CD1c-positive myeloid dendritic cell (primary cell): ENCODE results near the gene ACAD9.
A peak's percentile ranks its signal among the peaks of the same experiment; 100 is the strongest.
"Not testable (repeated sequence)": the region's sequence is repeated elsewhere in the genome, so short reads cannot be mapped to it uniquely, and the experiment has no call there.

ENCODE experiments used
- DNase-seq: peaks from one replicate; pipeline ENCODE4 v3.0.0-alpha.2; 2016; ENCODE audit errors: extremely low spot score

ACAD9 gene

DNA sequence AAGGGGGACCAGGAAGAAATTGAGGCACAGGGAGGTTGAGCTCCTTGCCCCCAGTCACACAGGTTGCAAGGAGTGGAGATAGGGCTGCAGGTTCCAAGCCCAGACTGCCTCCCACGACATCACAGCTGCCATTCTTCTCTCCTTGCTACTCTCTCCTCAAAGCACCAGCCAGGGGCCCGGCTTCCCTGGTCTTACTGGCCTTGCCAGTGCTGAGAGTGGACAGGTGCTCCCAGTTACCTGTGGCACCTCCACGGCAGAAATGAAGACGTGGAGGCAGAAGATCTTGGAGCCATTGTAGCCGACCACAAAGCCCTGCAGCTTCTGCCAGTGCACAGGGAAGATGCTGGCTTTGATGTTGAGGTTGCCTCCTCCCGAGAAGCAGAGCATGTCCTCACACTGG, 17.9 kb upstream of the ACAD9 start:
- DNase-seq, result no peak

DNA sequence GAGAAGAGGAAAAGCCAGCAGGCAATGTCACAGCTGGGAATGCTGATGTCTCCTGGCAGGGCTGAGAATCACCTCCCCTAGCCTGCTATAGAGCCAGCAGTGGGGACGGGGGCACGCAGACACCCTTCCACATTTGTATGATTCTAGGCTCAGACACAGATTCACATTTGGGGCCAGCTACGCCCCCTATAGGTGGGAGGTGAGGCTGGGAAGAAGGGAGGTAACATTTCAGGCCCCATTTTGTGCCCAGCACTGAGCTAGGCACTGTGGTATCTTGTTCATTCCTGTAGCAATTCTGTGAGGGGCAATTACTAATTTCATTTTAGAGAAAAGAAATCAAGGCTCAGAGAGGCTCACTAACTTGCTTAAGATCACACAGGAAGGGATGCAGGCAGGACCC, 15.9 kb upstream of the ACAD9 start:
- DNase-seq, result no peak

- peak; percentile 84 for DNase-seq
These were observed 15.0 kb upstream of the ACAD9 start for GRCh38 chr3:128864351-128864811.

DNA sequence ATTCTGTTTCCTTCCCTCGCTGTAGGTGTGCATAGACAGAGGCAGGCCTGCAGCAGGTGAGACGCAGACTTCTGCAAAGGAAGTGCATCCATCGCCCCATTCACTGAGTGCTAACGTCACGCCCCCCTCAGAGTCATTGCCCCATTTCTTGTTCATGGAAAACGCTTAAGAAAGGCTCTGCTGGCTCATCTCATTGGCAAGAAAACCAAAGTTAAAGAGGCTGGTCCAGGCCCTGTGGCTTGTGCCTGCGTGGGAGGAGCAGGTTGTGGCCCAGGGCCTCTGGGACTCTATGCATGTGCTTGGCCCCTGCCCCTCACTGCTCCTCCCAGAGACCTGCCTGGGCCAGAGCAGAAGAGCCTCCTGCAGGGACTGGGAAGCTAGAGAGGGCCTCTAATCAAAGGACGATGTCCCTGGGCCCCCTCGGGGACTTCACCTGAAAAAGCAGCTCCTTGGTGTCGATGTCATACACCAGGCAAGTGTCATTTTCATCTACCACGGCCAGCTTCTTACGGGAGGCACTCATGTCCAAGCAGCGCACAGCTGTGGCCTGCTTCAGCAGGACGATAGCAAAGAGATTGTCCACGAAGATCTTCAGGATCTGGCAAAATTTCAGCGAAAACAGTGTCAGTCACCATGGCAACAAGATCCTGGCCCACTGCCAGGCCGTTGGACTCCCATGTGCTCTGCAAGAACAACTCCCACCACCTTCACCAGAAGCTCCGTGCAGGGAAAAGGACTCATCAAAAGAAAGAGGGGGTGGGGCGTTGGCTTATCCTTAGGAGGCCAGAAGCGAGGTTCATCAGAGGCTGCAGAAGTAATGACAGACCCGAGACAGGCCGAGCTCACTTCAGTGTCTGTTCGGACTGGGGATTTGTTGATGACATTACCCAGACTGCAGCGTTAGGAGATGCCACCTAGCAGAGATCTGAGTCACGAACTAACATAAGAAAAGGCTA, 14.3 kb upstream of the ACAD9 start:
- DNase-seq, result peak; percentile 78

- DNase-seq, result no peak
These were observed 12.0 kb upstream of the ACAD9 start for GRCh38 chr3:128867200-128868125.

DNA sequence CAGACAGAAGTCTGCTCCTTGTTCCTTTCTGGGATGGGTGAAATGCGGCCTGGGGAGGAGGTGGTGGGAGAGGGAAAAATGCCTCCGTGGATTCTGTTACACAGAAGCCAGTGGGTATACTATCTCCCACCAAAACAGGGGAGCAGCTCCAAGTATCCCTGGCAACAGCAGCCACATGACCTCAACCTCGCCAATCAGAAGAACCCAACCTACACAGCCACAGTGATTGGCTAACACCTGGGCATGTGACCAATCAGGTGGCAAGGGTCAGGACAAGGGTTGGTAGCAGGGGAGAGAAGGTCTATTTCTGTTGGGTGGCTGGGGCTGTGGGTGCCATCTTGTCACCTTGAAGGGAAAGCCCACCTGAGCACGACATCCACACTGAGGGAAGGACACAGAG, 9.1 kb upstream of the ACAD9 start:
- no peak for DNase-seq

GRCh38 chr3:128872282-128872681, 7.1 kb upstream of the ACAD9 start:
- DNase-seq, result no peak

DNA sequence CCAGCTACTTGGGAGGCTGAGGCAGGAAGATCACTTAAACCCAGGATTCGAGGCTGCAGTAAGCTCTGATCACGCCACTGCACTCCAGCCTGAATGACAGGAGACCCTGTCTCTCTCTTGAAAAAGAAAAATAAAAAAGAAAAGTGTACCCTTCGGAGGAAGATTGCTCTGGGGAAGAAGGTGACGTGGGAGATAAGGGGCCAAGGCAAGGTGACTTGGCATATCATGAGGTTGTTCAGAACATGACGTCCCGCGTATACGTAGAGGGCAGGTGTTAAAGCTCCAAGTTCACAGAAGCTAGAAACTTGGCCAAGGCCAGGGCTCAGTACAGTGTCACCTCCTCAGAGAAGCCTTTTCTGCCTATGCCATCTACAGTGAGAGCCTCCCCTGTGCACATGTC, 6.7 kb upstream of the ACAD9 start:
- no peak for DNase-seq

DNA sequence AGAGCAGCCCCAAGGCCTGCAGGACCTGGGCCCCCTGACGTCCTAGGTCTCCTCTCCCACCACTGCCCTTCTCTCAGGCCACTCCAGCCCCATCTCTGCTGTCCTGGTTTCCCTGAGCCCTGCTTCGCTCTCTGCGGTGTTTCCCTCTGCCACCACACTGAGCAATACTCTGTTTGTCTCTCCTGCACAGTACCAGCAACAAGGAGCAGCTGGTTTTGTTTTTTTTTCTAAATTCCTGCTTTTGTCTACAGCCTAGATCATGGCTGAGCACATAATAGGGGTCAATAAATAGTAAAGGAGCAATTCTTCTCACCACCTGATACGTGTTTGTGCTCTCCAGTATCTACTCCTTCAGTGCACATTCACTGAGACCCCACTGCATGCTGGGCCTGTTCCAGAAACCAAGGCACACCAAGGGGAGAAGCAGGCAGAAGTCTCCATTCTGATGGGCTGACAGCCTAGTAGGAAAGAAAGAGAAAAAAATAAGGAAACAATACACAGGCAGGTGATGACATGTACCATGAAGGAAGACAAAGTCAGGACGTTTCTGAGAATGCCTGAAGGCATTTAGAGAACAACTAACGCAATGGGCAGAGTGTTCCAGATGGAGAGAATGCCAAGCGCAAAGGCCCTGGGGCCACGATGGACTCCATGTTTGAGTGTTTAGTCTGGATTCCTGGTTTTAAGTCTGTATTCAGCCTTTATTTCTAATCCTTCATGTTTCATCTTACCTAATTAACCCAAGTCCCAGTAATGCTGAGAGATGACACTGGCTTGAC, 6.0 kb upstream of the ACAD9 start:
- no peak for DNase-seq

DNA sequence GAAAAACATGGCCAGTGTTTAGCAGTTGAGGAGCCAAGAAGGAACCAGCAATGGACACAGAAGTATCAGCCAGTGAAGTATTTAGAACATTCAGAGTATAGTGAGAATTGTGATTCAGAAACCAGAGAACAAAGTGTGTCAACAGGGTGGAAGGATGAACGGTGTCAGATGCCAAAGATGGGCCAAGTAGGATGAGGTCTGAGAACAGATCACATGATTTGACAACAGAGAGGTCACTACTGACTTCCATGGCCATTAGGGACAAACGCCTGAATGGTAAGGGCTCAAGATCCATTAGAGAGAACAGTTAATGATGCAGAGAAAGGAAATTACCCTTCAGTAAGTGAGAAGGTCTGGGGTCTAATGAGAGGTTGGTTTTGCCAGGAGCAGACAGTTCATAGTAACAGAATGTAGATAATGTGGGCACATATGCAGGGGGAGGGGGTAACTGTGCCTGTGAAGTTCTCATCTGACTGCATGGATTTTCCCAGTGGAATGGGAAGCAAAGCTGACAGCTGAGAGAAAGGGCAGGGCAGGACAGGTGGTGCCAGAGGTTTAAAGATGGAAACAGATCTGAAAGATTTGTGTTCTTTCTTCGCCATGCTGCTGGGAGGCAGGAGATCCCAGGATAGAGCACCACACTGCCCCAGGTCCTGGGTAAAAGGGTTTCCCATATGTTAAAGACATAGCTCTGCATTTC, 4.8 kb upstream of the ACAD9 start:
- no peak for DNase-seq

DNA sequence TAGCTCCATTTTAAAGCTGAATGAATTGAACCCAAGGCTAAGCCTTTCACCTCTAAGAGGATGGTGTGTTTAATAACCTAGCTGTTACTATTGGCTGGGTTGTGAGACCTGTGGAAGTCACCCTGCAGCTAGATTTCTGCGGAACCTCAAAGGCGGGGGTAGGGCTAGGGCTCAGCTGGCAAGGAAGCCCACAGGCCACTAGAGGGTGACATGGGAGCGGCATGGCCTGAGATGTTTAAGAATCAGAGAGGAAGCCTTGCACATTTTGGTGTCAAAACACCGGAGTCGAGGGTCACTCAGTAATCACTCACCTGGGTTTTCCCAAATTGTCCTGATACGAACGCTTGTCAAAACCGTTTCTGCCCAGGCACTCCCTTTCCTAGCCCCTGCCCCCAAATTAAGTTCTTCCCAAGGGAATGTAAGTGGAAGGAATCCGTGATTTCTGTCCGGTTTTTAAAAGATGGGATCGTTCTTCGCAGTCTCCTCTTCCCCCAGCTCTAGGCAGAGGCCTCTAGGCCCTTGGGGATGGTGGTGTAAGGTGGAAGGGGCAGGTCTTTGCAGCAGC, 3.8 kb upstream of the ACAD9 start:
- peak; percentile 82 for DNase-seq

GRCh38 chr3:128878011-128878457, 1.4 kb upstream of the ACAD9 start:
- DNase-seq, result no peak

GRCh38 chr3:128878556-128879124, 780 bp upstream of the ACAD9 start:
- DNase-seq, result peak; percentile 73

DNA sequence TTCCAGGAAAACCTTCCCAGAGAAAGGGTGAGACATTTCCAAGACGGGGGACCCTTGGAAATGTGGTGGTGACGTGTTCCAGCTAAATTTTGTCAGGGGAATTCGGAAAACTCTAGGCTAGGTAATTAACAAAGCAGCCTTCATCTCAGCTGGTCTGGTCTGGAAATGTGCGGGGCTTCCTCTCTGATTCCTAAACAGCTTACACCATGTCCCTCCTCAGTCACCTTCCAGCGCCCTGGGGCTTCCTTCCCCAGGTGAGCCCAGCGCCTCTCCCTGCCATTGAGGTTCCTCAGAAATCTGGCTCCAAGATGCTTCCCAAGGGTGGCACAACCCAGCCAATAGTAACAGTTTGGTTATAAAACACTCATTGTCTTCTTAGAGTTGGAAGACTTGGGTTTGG, 571 bp downstream of the ACAD9 start:
- no peak for DNase-seq

DNA sequence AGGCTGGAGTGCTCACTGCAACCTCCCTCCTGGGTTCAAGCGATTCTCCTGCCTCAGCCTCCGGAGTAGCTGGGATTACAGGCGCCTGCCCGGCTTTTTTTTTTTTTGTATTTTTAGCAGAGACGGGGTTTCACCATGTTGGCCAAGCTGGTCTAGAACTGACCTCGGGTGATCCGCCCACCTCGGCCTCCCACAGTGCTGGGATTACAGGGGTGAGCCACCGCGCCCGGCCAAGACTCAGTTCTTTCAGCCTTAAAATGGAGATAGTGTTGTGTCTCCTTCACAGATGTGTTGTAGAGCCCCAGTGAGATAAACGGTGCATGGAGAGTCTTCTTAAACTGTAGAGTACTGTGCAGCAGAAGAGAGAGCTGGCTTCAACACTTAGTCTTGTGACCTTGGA, 1.0 kb downstream of the ACAD9 start:
- DNase-seq, result not testable (repeated sequence)

DNA sequence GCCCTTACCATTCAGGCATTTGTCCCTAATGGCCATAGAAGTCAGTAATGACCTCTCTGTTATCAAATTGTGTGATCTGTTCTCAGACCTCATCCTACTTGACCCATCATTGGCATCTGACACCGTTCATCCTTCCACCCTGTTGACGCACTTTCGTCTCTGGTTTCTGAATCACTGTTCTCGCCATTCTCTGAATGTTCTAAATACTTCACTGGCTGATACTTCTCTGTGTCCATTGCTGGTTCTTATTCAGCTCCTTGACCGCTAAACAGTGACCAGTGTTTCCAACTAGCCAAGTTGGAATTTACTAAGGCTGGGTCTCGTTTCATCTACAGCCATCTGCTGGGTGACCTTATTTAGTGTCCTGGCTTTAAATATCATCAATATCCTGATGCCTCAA, 2.2 kb downstream of the ACAD9 start:
- DNase-seq, result no peak

DNA sequence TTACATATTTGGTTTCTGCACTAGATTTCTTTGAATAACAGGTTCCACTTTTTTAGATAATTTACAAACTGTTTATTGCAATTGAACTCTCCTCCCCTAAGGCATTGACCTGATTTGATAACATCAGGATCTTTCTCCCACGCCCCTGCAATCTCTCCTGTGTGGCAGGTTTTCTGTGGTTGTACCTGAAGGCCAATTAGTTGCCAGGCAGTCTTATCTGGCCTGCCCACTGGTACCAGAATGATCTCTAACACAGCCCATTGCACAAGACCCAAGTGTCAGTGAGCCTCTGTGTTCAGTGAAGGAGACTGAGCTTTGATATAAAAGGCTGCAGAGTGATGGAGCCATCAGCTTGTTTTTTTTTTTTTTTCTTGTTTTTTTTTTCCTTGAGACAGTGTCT, 3.3 kb downstream of the ACAD9 start:
- DNase-seq, result no peak

DNA sequence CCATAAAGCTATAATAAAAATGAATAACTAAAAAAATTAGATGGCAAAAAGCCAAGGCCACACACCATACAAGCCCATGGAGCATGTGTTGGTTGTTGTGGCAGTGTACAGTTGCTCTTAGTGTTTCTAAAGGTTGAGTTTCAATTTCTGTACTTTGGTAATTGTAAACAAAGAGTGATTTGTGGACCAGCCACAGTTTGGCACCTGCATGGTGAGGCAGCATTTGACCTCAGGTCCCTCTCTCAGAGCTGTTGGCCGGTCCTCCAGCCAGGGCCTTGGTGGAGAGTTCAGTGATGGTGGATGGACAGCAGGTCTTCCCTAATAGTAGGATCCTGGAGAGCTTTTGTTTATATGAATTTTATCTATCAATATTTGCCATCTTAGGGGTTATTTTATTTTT, 5.6 kb downstream of the ACAD9 start:
- DNase-seq, result no peak

- DNase-seq, result no peak
These were observed 9.9 kb downstream of the ACAD9 start for GRCh38 chr3:128889139-128889894.
